ENCODE results near the gene DPP10. TPM values are rescaled to one million over a fixed set of nuclear protein-coding genes. Genes with fewer than 3 reads are reported as not detected.
"Not testable (repeated sequence)": the region's sequence is repeated elsewhere in the genome, so short reads cannot be mapped to it uniquely, and the experiment has no call there.

Gene DPP10
- not detected for polyA plus RNA-seq (2013, experiment 1 of 2; ENCODE audit: insufficient read length)
- polyA plus RNA-seq (2013, experiment 2 of 2; ENCODE audit: insufficient read length) = 0.07 TPM

- no peak for DNase-seq
Observed at GRCh38 chr2:114442510-114442909, at the start of gene DPP10. Gene DPP10, plus strand, starts transcription at chr2:114442641.

- DNase-seq = no peak
Observed at GRCh38 chr2:114400890-114401289, 41.6 kb upstream of the DPP10 start.

GRCh38 chr2:114405247-114406116, 37.0 kb upstream of the DPP10 start:
- no peak for DNase-seq

GRCh38 chr2:114406347-114406746, 36.1 kb upstream of the DPP10 start:
- no peak for DNase-seq

GRCh38 chr2:114407353-114407752, 35.1 kb upstream of the DPP10 start:
- DNase-seq = not testable (repeated sequence)

GRCh38 chr2:114421781-114422180, 20.7 kb upstream of the DPP10 start:
- no peak for DNase-seq

- DNase-seq = no peak
Observed at GRCh38 chr2:114424699-114425098, 17.7 kb upstream of the DPP10 start.

- DNase-seq = no peak
Observed at GRCh38 chr2:114426756-114427155, 15.7 kb upstream of the DPP10 start.

GRCh38 chr2:114436329-114436728, 6.1 kb upstream of the DPP10 start:
- DNase-seq = no peak

GRCh38 chr2:114446571-114446970, 4.1 kb downstream of the DPP10 start:
- no peak for DNase-seq

- DNase-seq = no peak
Observed at GRCh38 chr2:114450639-114451038, 8.2 kb downstream of the DPP10 start.

GRCh38 chr2:114456566-114456965, 14.1 kb downstream of the DPP10 start:
- no peak for DNase-seq

- no peak for DNase-seq
Observed at GRCh38 chr2:114457956-114458355, 15.5 kb downstream of the DPP10 start.

- no peak for DNase-seq
Observed at GRCh38 chr2:114461116-114461515, 18.7 kb downstream of the DPP10 start.

GRCh38 chr2:114464961-114465706, 22.7 kb downstream of the DPP10 start:
- DNase-seq = no peak

- DNase-seq = no peak
Observed at GRCh38 chr2:114468343-114468742, 25.9 kb downstream of the DPP10 start.

- DNase-seq = no peak
Observed at GRCh38 chr2:114472246-114472645, 29.8 kb downstream of the DPP10 start.

GRCh38 chr2:114472726-114473125, 30.3 kb downstream of the DPP10 start:
- DNase-seq = no peak

GRCh38 chr2:114488841-114489530, 46.5 kb downstream of the DPP10 start:
- DNase-seq = no peak

GRCh38 chr2:114495046-114495445, 52.6 kb downstream of the DPP10 start:
- no peak for DNase-seq

- no peak for DNase-seq
Observed at GRCh38 chr2:114496959-114497358, 54.5 kb downstream of the DPP10 start.

- DNase-seq = no peak
Observed at GRCh38 chr2:114499101-114499500, 56.7 kb downstream of the DPP10 start.

- DNase-seq = no peak
Observed at GRCh38 chr2:114507744-114508143, 65.3 kb downstream of the DPP10 start.

Data from fibroblast of skin of abdomen (primary cell).